ENCODE measurements around the gene PCNT. TPM values are rescaled to one million over a fixed set of nuclear protein-coding genes. Genes with fewer than 3 reads are reported as not detected.

The PCNT gene
- total RNA-seq, 1 donor from 2014 or later, result 13.2 TPM

Other genes with a start within 250 kb of the PCNT start
- 34.9 TPM for gene COL6A2, start 226.0 kb upstream of the PCNT start, total RNA-seq
- 668 TPM for gene FTCD, start 168.6 kb upstream of the PCNT start, total RNA-seq
- 0.40 TPM for gene SPATC1L, start 139.7 kb upstream of the PCNT start, total RNA-seq
- gene LSS, start 95.4 kb upstream of the PCNT start, total RNA-seq, result 67.9 TPM
- gene MCM3AP, start 38.5 kb upstream of the PCNT start, total RNA-seq, result 46.9 TPM
- 6.0 TPM for gene YBEY, start 37.8 kb upstream of the PCNT start, total RNA-seq
- 2.1 TPM for gene C21orf58, start 286 bp upstream of the PCNT start, total RNA-seq
- 15.2 TPM for gene DIP2A, start 134.7 kb downstream of the PCNT start, total RNA-seq

Measured in left lobe of liver (tissue), 1 donor.